GDM1 (cell line): Measurements from ENCODE around the gene ACSL5.

Source experiments
- DNase-seq: peaks from one replicate; lab custom pipeline; 2025; lab: John Stamatoyannopoulos, UW

Gene ACSL5, protein sequence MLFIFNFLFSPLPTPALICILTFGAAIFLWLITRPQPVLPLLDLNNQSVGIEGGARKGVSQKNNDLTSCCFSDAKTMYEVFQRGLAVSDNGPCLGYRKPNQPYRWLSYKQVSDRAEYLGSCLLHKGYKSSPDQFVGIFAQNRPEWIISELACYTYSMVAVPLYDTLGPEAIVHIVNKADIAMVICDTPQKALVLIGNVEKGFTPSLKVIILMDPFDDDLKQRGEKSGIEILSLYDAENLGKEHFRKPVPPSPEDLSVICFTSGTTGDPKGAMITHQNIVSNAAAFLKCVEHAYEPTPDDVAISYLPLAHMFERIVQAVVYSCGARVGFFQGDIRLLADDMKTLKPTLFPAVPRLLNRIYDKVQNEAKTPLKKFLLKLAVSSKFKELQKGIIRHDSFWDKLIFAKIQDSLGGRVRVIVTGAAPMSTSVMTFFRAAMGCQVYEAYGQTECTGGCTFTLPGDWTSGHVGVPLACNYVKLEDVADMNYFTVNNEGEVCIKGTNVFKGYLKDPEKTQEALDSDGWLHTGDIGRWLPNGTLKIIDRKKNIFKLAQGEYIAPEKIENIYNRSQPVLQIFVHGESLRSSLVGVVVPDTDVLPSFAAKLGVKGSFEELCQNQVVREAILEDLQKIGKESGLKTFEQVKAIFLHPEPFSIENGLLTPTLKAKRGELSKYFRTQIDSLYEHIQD

DNA sequence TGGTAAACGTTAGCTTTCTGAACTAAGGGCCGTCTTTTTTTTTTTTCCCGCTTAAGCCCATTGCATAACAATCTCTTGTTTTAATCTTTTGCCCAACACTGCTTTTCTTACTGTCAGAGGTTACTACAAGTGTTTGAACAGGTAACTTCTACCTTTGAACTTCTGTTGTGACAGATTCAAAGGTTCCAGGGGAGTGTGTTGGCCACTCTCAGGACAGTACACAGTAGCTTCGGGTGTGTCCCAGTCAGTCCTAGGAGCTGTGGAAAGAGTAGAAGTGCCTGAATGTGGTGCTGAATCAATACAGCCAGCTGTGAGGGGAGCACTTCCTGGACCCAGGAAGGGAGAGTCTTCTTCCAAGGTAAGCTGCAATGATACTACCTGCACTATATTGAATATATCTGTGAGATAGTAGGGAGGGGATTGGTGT is at the start of gene ACSL5:
ACSL5 (plus strand) TSS at position 205 of the 427 bp plus-strand sequence. CDS start 20,831 bp downstream, outside the sequence.
- no peak for DNase-seq

DNA sequence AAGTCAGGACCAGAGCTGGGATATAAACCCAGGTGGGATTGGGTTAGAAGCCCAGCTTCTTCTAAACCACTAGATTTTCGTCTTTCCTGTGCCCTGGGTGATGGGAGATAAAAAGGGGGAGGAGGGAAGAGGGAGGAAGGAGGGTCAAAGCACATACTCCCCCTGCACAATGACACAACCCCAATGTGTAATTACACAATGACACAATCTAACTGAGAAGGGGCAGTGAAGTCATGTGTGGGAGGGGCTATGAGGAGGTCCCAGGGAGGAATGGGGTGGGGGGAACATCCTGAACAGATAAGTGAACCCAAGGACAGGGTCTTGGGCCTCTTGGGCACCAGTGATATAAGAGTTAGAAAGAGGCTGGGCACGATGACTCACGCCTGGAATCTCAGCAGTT is 46.2 kb upstream of the ACSL5 start:
- DNase-seq, result no peak

DNA sequence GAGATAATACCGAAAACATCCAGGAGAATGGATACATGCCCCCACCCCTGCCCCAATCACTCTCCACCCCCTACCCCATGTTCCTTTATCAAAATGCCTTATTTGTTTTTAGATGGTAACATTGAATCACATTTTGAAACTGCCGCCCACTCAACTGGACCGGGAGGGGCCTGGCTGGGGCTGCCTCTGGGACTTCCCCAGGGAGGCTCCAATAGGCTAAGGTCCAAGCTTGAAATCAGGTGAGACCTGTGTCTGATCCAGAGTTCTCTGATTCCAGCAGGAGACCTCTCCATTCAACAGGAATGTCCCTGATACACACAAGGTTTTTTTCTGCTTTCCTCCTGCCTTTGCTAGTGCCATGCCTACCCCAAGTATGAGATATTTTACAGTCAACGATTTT is 43.8 kb upstream of the ACSL5 start:
- DNase-seq, result no peak

DNA sequence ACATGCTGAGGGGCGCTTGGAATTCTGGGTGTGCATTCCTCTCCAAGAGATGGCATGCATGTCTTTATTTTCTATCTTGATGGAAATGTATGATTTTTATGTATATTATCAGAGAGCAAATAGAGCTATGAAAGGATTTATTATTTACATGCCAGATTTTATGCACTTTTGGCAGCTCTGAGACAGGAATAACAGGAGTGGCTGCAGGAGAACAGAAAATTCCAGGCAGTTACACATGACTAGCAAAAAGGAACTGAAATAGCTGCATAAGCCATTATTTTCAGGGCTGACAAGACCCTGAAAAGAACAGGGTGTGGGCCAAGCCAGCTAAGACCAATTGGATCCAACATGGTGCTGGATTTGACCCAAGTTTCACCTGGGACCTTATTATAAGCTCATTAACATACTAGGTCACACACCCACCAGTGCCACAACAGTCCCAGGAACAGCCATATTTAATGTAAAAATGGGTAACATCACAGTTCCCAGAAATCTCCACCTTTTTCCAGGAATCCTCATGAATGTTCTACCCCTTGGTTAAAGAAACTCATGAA is 43.2 kb upstream of the ACSL5 start:
- DNase-seq, result no peak

DNA sequence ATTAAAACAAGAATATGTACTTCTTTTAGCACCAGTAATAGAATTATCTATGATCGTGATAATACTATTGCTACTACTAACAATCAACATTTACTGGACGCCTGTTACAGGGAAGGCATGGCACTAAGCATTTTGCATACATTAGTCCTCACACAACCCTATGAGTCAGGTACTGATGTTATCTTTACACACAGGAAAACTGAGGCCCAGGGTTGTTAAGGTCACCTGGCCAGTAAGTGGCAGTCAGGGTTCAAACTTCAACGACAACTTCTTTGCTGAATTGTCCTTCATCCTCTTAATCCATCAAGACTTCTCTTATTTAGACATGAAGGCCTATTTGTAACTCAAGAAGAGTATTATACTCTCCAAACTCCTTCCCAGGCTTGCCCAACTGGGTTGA is 41.9 kb upstream of the ACSL5 start:
- no peak for DNase-seq

DNA sequence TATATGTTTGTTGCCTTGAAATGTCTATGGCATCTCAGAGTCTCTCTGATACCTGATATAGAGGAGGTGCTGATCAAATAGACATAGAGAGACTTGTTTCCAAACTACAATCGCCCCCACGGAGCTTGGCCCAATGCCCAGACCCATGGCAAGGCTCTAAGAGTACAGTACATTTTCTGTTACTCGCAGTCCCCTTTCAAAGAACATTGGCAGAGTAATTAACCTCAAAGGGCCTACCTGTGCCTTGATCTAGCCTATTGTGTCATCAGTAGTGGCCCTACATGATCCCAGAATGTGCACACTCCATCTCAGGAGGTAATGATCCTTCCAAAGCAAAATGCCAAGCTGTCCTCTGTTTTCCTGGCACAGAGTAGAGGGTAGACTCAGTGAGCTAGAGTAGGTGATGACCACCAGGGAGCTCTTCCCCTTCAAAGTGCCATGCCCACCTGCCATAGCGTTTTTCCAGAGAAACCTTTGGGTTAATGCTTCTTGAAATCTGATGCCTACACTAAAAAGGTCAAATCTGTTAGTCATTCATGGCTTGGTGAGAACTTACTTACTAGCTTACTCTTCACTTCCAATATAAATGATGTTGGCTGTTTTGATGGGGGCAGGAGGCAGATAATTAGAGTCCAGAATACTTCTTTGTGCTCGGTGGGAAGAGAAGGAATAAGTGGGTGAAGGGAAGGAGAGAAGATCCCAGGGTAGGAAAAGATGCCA is 41.2 kb upstream of the ACSL5 start:
- DNase-seq, result no peak

DNA sequence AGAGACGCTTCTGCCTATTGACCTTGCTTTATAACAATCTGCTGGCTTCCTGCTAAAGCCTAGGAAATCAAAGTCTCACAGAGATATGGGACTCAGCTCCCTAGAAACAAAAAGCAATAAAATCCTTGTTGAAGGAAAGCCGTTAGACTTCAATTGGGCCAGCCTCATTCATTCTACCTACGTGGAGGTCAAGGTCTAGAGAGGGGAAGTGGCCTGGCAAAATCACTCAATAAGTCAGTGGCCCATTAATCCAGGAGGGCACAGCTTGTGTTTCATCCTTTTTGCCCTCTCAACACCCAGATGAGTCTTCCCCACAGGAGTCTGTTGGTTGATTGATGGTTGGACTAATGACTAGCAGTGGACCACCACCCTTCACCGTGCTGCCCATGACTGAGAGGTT is 40.5 kb upstream of the ACSL5 start:
- DNase-seq, result no peak

DNA sequence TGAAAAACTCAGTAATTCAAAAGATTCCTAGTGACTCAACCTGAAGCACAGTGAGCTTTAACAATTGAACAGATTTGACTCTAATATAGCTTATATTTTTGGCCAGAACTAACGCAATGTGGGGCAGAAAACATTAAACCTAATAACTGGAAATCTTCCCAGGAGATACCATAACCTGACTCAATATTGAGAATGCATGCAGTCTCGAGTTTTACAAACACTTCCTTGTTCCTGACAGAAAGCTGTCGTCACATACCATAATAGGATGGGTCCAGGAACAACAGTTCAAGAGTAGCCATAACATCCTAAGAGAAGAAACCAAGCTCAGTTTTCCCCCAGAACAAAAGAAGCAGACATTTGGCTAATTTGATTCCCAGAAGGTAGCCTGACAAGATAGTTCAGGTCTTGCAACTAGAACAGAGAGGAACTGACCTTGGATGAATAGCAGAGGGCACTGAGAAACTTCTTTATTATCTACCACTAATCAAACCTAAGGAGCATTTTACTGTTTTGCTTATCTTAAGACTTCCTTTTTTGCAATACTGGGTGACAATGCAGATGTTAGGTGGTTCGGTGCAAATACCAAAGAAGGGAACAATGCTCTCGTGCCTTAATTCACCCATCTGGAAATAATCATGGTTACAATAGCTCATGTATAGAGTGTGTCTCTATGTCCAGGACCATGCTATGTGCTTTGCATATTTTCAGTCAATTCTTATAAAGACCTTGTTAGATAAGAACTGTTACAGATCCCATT is 38.6 kb upstream of the ACSL5 start:
- DNase-seq, result no peak

DNA sequence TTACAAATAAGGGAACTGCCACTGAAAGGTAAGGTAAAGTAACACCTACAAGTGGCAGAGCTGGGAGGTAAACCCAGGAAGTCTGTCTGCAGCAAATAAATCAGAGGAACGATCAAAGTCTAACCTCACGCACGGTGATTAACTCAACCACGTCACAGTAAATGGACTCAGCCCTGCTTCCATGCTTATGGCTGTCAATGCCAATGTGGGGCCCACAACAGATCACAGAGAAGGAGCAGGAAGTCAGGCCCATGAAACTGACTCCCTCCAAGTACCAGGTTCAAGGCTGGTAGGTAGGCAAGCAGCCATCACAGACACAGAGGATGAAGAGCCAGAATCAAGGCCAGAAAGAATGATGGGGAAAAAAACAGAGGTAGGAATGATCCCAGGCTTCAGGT is 38.0 kb upstream of the ACSL5 start:
- DNase-seq, result no peak

DNA sequence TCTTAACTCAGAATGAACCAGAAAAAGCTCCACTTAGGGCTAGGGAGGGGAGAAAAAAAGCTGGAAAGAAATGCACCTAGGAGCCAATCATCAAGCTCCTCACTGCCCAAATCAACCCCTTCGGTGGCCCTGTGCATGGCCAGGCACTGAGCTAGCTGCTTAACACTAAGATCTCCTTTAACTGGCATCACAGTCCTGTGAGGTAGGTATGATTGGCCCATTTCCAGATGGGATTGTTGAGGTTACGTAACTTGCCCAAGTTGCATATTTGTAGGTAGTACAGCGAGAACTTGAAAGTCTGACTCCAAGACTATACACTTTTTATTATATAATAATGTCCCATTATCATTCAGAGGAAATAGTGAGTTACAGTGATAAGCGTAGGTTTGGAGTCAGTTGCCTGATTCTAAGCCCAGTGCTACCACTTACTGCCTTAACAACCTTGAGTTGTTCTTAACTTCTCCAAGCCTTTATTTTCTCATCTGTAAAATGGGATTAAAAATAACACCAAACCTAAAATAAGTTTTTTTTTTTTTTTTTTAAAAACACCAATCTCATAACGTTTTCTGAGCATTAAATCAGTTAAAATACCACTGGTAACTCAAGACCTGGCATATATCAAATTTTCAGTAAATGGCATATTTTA is 37.2 kb upstream of the ACSL5 start:
- no peak for DNase-seq

DNA sequence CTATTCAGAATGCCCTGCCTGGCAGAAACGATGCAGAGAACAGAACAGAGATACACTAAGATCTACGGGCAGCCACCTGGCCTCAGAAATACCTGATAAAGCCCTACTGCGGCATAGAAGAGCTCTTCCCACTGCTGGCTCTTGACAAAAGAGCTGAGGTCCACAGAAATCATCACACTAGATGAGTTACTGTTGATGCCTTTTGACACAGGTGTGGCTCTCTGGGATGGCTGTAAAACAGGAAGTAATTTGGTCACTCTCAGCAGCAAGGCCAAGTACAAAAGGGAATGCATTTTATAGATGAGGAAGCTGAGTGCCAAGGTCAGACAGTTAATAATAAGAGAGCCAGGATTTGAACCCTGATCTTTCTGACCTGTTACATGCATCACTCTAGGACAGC is 35.0 kb upstream of the ACSL5 start:
- no peak for DNase-seq

DNA sequence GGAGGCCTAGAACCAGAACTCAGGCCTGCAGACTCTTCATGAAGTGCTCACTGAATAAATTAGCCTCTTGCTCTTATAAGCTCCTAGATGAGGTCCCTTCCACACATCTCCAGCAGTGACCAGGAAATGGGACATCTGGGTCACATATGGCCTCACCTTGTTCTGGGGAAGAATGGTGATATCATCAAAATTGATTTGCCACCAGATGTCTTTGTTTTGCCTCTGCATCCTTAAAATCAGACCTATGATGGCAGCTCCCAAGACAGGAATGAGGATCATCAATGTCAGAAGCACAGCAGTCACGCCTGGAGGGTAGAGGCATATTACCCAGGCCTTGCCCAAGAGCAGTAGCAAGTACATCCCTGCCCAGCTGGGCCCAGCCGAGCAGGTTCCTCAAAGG is 33.3 kb upstream of the ACSL5 start:
- DNase-seq, result no peak

DNA sequence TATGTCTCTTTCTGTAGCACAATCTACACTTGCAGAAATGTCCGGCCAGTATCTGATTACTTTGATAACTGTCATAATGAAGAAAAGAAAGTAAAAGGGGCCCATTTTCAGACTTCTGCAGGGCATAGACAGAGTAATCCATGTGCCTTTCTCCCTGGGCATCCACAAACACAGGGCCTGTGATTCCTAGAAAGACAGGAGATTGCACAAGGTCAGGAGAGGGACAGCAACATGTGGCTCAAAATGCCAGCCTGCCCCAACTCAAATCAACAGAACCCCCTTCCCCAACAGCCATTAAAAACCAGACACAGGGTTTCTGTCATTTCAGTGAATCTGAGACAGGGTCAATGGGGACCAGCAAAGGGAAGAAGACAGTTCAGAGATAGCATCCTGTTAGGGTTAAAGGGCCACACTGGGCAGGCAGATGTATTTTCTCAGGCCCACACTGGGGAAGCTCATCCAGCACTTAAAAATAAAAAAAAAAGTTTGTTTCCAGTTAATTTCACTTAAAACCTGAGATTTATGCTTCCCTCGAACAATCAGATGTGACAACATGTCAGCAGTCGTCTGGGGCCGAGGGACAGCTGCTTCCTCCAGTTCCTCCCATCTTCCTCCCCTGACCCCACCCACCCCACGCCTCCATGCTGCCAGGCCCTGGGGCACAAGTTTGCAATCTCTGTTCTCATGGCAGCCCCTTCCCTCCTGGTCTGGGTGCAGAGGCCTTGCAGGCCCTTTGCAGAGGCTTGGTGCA is 30.7 kb upstream of the ACSL5 start:
- DNase-seq, result no peak

DNA sequence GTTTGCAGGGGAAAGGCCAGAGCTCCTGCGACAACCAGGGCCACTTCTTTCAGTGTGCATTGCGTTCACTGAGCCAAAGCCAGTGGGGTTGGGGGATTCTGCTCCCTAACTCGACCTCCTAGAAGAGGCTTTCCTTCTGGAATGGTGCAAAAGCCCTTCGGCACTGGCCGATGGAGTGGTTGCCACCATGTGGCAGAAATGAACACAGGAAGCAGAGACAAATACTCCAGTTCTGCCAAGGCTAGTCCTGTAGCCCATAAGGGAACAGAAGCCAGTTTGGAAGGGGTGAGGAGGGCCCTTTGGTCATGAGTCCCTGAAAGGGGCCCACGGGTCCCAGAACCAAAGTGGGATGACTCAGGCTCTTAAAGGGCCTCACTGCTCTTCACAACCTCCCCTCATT is 29.7 kb upstream of the ACSL5 start:
- no peak for DNase-seq

DNA sequence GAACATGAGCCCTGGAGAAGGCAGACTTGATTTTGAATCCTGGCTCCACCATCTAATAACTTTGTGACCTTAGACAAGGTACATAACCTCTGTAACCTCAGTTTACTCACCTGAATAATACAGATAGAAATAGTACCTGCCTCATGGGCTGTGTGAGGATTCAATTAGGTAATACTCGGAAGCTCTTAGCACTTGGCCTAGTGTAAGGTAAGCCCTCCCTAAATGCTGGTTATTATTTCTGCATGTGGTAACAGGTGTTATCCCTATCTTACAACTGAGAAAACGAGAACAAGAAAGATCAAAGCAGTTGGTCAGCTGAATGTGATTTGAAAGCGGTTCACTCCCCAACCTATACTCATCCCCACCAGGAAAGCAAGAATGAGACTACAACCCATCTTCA is 28.7 kb upstream of the ACSL5 start:
- no peak for DNase-seq

DNA sequence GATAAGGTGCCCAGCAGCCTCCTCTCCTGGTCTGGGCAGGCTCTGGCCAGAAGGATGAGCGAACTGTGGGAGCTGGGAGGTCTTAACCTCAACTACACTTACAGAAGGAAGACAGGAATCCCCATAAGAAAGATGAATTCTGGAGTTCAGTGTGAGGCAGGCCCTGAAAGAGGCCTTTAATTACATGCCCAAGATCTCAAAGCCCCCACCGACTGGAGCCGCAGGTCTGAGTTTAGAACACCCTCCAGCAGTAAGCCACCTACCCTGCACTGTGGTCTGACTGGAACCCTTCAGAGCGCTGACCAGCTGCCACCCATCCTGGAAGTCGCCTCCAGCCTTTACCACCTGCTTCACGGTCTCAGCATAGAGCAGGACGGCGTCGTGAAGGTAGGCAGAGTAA is 28.2 kb upstream of the ACSL5 start:
- no peak for DNase-seq

DNA sequence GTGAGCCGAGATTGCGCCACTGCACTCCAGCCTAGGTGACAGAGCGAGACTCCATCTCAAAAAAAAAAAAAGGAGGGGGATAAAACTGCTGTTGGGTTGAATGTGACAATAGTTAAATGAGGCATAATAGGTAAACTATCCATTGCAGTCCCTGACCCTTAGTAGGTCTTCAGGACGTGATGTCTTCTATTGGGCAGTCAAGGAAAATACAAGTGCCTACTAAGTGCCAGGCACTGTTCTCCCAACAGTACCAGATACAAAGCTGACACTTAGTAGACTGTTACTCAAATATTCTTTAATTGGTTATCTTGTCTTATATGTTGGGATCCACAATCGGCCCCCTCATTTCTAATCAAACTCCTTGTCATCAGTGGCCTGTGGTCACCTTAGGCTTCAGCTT is 27.1 kb upstream of the ACSL5 start:
- no peak for DNase-seq

DNA sequence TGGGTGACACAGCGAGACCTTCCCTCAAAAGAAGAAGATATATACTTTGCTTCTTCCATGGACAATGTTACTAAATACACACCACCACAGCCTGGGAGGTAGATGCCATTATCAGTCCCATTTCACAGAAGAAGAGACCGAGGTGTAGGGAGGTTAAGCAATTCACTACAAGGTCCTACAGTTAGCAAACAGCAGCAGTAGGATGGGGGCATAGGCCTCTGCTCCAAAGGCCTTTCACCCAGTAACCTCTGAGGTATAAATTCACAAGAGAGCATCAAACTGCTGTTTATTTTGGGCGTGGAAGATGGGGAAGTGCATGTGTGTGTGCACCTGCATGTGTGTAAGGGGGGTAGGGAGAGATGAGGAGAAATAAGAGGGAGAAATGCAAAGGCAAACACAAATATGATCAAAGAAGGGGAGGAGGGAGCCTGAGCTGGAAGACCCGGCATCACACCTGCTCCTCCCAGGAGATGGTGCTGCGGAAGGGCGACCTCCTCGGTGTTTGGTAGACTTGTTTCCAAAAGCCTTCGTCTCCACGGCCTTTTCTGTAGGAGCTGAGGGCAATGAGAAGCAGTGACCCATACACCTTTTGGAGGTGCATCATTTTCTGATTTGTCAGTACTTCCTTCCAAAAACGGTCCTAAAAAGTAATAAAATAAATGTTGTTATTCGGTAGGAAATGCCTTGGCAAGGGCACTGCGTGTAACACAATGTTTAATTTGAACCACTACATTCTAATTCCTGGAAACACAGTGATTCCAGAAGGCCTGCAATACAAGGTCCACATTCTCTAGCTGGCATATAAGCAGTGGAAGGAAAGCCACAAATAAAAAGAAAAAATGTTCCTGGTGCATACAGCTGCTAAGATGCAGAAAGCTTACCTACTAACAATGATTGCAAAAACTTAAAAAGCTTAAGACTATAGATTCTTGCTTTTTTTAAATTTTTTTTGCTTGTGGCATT is 25.9 kb upstream of the ACSL5 start:
- no peak for DNase-seq

DNA sequence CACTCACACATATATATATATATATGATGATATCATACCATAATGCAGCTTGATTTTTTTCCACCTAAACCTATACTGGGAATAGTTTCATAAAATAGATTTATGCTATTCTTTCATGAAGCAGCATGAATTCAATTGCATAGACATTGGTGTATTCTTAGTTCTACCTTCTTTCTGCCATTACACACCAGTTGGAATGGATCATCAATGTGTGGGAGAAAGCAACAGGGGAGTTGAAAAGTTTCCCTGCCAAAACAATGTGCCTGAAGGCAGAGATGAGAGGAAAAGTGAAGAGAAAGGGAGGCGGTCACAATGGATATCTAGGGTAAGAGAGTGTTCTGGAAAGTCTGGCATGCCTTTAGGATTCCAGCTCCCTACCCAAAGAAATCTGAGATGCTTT is 25.2 kb upstream of the ACSL5 start:
- DNase-seq, result no peak
